ENCODE data around the gene TRAPPC14.

Gene TRAPPC14

GRCh38 chr7:100126931-100127865 is 31.3 kb downstream of the TRAPPC14 start, which contains the start of gene MBLAC1:
MBLAC1 (plus strand) TSS chr7:100126967; CDS start chr7:100127396, 429 bp downstream.
- peak within 1 kb of the TSS; percentile 92 for H3K4me3 ChIP-seq (ENCODE audit: low read length)
- peak; percentile 90 for DNase-seq (ENCODE audit: low read depth)
- TF ChIP-seq CTCF (IDR thresholded peaks at IDR 0.05; ENCODE audit: insufficient read depth, low read depth, low read length, missing control alignments): no peak

- no peak for DNase-seq (ENCODE audit: low read depth)
- no peak for TF ChIP-seq CTCF (IDR thresholded peaks at IDR 0.05; ENCODE audit: insufficient read depth, low read depth, low read length, missing control alignments)
- H3K4me3 ChIP-seq (ENCODE audit: low read length): peak overlapping the region; percentile 92
Measured at GRCh38 chr7:100126239-100126930, 32.1 kb downstream of the TRAPPC14 start.

GRCh38 chr7:100124301-100125230 is 34.0 kb downstream of the TRAPPC14 start:
- no peak overlapping the region for H3K4me3 ChIP-seq (ENCODE audit: low read length)
- TF ChIP-seq CTCF (IDR thresholded peaks at IDR 0.05; ENCODE audit: insufficient read depth, low read depth, low read length, missing control alignments): no peak
- no peak for DNase-seq (ENCODE audit: low read depth)

- no peak for DNase-seq (ENCODE audit: low read depth)
- no peak overlapping the region for H3K4me3 ChIP-seq (ENCODE audit: low read length)
Measured at GRCh38 chr7:100122568-100122967, 36.0 kb downstream of the TRAPPC14 start.

GRCh38 chr7:100122067-100122466 is 36.5 kb downstream of the TRAPPC14 start:
- no peak for TF ChIP-seq CTCF (IDR thresholded peaks at IDR 0.05; ENCODE audit: insufficient read depth, low read depth, low read length, missing control alignments)
- peak; percentile 46 for DNase-seq (ENCODE audit: low read depth)
- H3K4me3 ChIP-seq (ENCODE audit: low read length): no peak overlapping the region

More at GRCh38 chr7:100122568-100122967, 36.0 kb downstream of the TRAPPC14 start:
- TF ChIP-seq CTCF (IDR thresholded peaks at IDR 0.05; ENCODE audit: insufficient read depth, low read depth, low read length, missing control alignments): no peak

GRCh38 chr7:100120733-100121036 is 37.8 kb downstream of the TRAPPC14 start:
- no peak overlapping the region for H3K4me3 ChIP-seq (ENCODE audit: low read length)
- no peak for TF ChIP-seq CTCF (IDR thresholded peaks at IDR 0.05; ENCODE audit: insufficient read depth, low read depth, low read length, missing control alignments)
- no peak for DNase-seq (ENCODE audit: low read depth)
